Endothelial cell (in vitro differentiated cells): ENCODE data around the gene SIX4. TPM values are rescaled to one million over a fixed set of nuclear protein-coding genes. Genes with fewer than 3 reads are reported as not detected.

Source experiments
- DNase-seq: peaks from one replicate; pipeline ENCODE4 v3.0.0; 2021; ENCODE audit warnings: low spot score
- H3K27ac Mint-ChIP-seq: one replicate; pipeline ENCODE4 v1.8.0; 2021; ENCODE audit warnings: mixed read lengths, inconsistent platforms; ENCODE audit not compliant: unreplicated experiment
- H3K27me3 Mint-ChIP-seq: one replicate; pipeline ENCODE4 v1.8.0; 2021; ENCODE audit warnings: mild to moderate bottlenecking, moderate library complexity, mixed read lengths, inconsistent platforms; ENCODE audit not compliant: unreplicated experiment
- H3K36me3 Mint-ChIP-seq: one replicate; pipeline ENCODE4 v1.8.0; 2021; ENCODE audit warnings: mild to moderate bottlenecking, low read depth, mixed read lengths, inconsistent platforms; ENCODE audit not compliant: unreplicated experiment
- H3K4me1 Mint-ChIP-seq: one replicate; pipeline ENCODE4 v1.8.0; 2021; ENCODE audit warnings: mild to moderate bottlenecking, mixed read lengths, inconsistent platforms; ENCODE audit not compliant: unreplicated experiment
- H3K4me3 Mint-ChIP-seq: one replicate; pipeline ENCODE4 v1.8.0; 2021; ENCODE audit warnings: mild to moderate bottlenecking, mixed read lengths, inconsistent platforms; ENCODE audit not compliant: unreplicated experiment
- H3K9me3 Mint-ChIP-seq: one replicate; pipeline ENCODE4 v1.8.0; 2021; ENCODE audit warnings: mixed read lengths, inconsistent platforms; ENCODE audit not compliant: unreplicated experiment
- CTCF ChIP-seq: fragments of 200-600 bp; sonication (generic); IDR thresholded peaks from one replicate; pipeline ENCODE4 v1.5.0; 2021; ENCODE audit warnings: antibody characterized with exemption; ENCODE audit not compliant: unreplicated experiment
- total RNA-seq: library from RNA; stranded (reverse); fragmentation: NEBNext Ultra II Directional; extraction: Animal tissue kit (Norgen Biotek cat#: 25700); gene quantifications from one replicate; pipeline ENCODE4 v1.2.1, GENCODE V29; 2021; ENCODE audit not compliant: unreplicated experiment

Gene SIX4
- total RNA-seq, 1 donor from 2014 or later: 6.3 TPM

- no peak overlapping the region for H3K4me3 Mint-ChIP-seq
- DNase-seq: no peak
- no peaks in the 10 kb centered on the region for H3K9me3 Mint-ChIP-seq
- H3K27me3 Mint-ChIP-seq: no peaks in the 10 kb centered on the region
- no peak overlapping the region for H3K27ac Mint-ChIP-seq
- H3K36me3 Mint-ChIP-seq: no peaks in the 10 kb centered on the region
- TF ChIP-seq CTCF: no peak
- H3K4me1 Mint-ChIP-seq: peaks cover 3% of the 10 kb centered on the region
These were observed 29.3 kb upstream of the SIX4 start for GRCh38 chr14:60753264-60754119.

- Mint-ChIP-seq H3K36me3 (no peaks in the 10 kb centered on the region), H3K4me1 (no peaks in the 10 kb centered on the region), H3K9me3 (no peaks in the 10 kb centered on the region), H3K4me3 (no peak overlapping the region), H3K27ac (no peak overlapping the region), H3K27me3 (no peaks in the 10 kb centered on the region)
- no peak for DNase-seq
- no peak for TF ChIP-seq CTCF
These were observed 20.4 kb upstream of the SIX4 start for GRCh38 chr14:60744566-60744965.

GRCh38 chr14:60738843-60739508, 14.8 kb upstream of the SIX4 start:
- H3K4me1 Mint-ChIP-seq: peaks cover 17% of the 10 kb centered on the region
- TF ChIP-seq CTCF: no peak
- H3K36me3 Mint-ChIP-seq: no peaks in the 10 kb centered on the region
- no peak for DNase-seq
- H3K9me3 Mint-ChIP-seq: no peaks in the 10 kb centered on the region
- no peak overlapping the region for H3K27ac Mint-ChIP-seq
- H3K4me3 Mint-ChIP-seq: no peak overlapping the region
- peaks cover 4% of the 10 kb centered on the region for H3K27me3 Mint-ChIP-seq

GRCh38 chr14:60736494-60736893, 12.3 kb upstream of the SIX4 start:
- Mint-ChIP-seq H3K4me3 (no peak overlapping the region), H3K27me3 (peaks cover 5% of the 10 kb centered on the region), H3K27ac (no peak overlapping the region), H3K36me3 (no peaks in the 10 kb centered on the region), H3K9me3 (no peaks in the 10 kb centered on the region), H3K4me1 (peaks cover 17% of the 10 kb centered on the region)
- DNase-seq: no peak
- no peak for TF ChIP-seq CTCF

- Mint-ChIP-seq H3K4me3 (peak overlapping the region; percentile 100), H3K9me3 (no peaks in the 10 kb centered on the region), H3K36me3 (no peaks in the 10 kb centered on the region), H3K27ac (no peak overlapping the region), H3K4me1 (peaks cover 17% of the 10 kb centered on the region), H3K27me3 (peaks cover 5% of the 10 kb centered on the region)
- DNase-seq: no peak
- no peak for TF ChIP-seq CTCF
These were observed 11.3 kb upstream of the SIX4 start for GRCh38 chr14:60735416-60735815.
